ENCODE results near the gene CHRNB4.

Gene CHRNB4

DNA sequence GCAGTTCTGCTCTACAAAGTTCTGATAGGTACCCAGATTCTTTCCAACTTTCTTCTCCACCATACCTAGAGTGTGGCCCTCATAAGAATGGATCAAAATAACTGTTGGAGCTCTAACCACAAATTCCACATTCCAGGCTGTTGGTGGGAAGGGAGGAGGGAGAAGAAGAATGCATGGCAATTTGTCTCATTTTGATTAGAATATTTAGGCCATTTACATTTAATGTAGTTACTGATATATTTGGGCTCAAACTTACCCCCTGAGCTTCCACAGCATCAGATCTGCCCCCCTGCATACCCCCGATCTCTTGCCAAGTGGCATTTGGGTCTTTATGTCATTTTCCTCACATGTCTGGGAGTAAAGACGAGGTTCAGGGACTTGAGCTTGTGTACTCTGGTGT is 7.7 kb downstream of the CHRNB4 start:
- no peak for DNase-seq (ENCODE audit: low read depth in 2 of 2)

DNA sequence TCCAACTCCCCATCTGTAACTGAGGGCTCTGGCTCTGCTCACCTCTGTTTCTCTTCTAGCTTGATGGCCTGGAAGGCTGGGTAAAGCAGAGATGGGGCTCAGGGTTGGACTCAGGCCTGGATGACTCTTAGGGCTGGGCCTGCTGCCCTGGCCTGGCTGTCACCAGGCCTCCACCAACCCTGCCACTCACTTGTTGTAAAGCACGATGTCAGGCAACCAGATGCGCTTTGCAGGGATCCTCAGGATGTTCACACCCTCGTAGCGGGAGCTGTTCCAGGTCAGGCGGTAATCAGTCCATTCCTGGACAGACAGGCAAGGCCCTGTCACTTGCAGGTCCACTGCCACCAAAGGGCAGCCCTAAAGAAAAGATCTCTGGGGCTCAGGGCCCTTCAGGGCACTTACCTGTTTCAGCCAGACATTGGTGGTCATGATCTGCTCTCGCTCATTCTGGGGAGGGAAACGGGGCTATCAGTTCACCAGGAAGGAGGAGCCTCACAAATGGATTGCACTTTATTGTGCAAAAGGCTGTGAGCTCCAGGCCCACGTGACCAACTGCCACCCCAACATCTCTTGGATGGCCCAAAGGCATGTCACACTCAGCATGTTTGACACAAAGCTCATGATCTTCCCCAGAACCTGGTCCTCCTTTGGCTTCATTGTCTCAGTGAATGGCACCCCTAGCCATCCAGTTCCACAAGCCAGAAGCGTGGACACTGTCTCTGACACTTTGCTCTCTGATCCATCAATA is 9.9 kb downstream of the CHRNB4 start:
- DNase-seq (ENCODE audit: low read depth in 2 of 2) = no peak

DNA sequence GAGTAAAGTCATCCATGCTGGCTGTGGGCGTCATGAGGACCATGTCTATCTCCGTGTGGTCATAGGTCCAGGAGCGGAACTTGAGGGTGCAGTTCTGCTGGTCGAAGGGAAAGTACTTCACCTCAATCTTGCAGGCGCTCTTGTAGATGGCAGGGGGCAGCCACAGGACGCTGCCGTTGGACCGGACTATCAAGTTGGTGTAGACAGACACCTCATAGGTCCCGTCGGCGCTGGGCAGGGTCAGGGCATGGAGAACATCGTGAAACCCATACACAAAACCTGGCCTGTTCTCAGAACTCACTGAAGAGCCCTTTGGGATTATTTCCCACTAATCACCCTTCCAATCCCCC is 11.3 kb downstream of the CHRNB4 start:
- no peak for DNase-seq (ENCODE audit: low read depth in 2 of 2)

DNA sequence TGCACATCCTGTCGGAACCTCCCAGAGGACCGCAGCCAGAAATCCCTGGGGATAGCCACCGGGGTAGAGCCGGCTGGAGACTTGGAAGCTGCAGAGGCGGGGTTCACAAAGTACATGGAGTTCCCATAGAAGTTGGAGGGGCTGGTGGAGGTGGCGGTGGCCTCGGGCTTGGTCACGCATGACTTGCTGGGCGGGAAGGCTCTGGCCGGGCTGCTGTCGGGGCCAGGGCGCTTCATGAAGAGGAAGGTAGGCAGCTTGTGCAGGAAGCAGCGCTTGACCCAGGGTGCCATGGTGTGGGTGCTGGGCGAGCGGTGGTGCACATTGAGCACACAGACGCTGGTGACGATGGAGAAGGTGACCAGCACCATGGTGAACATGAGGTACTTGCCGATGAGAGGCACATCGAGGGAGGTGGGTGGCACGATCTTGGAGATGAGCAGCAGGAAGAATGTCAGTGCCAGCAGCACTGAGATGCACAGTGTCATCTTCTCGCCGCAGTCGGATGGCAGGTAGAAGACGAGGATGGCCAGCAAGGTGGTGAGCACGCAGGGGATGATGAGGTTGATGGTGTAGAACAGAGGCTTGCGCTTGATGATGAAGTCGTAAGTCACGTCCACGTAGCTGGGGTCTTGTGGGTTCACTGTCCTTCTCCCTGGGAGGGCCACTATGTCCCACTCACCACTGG is 11.8 kb downstream of the CHRNB4 start:
- no peak for DNase-seq (ENCODE audit: low read depth in 2 of 2)

DNA sequence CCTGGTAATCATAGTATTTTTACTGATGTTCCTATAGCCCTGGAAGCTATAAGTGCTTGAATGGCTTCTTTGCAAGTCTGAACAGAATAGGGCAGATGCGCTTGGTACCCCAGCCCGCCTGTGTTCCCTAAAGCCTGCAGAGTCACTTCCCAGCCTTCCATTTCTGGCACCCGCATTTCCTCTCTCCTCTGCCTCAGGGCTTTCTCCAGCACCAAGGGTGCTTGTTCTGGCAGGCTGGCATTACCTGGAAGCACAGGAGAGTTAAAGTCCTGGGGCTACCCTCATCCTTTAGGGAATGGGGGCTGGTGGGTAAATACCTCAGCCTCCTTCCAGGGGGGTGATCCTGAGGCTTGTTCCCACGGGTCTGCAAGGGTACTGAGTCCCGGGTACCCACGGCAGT is 12.8 kb downstream of the CHRNB4 start:
- no peak for DNase-seq (ENCODE audit: low read depth in 2 of 2)

DNA sequence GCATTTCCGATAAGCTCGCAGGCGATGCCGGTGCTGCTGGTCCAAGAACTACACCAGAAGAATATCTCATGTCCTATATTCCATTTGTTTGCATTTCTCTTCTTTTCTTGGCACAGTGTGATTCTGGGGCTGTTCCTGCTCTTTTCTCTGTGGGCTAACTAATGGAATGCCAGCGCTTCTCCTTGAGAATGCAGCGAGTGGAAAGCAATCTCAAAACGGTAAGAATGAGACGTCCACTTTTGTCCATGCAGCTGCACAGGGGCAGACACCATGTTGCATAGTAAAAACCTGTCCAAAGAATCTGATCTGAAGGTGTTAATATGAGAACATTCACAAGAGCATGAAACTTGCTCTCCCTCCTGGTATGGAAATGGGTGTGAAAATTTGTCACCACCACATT is 13.7 kb downstream of the CHRNB4 start:
- no peak for DNase-seq (ENCODE audit: low read depth in 2 of 2)

DNA sequence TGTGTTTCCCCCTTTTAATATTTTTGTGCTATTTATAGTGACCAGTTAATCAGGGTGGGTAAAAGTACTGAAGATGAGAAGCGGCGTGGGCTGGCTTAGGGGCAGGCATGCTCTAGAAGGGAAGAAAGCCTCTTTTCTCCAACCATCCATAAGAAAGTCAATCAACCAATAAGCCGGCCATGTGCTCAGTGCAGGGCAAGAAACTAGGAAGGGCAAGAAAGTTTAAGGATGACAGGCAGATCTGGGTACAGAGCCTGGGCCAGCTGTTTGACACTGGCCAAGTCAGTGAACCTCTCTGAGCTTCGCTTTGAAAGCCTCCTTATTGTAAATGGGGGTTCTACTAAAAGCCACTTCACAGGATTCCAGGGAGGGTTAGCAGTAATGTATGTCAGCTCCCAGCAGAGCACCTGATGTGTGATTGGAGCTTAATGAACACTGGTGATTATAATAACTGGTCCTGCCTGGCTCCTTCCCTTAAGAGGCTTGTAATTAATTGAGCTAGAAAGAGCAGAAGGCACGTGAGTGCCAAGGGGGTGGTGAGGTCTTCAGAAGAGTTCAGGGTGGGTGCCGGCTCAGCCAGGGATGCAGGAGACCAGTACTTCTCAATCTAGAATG is 14.5 kb downstream of the CHRNB4 start:
- DNase-seq (ENCODE audit: low read depth in 2 of 2) = no peak

DNA sequence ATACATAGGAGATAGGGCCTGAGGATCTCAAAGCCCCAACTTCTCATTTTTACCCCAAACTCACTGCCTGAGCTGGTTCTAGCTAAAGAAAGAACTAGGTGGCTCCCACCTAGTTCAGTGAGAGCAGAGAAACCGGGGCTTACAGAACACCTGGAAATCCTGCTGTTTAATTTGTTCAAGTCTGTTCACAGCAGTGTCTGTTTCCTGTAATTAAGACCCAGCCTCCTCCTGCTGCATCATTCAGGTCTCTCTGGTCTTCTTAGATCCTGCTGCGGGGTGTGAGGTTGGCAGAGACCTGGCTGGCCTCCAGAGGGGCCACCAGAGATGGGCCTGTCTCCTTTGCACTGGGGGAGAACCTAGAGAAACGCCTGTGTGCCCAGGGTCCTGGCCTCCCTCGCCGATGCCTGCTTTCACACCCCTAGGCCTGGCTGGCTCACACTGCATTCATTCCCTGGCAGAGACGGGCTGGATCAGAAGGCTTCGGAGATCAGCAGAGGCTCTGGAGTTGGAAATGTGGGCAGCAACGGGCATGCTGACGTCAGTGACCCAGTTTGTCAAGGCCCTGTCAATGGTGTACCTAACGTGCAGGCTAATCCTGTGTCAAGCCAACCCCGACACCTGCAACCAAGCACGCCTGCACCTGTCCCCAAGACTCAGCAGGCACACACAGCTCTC is 15.3 kb downstream of the CHRNB4 start:
- no peak for DNase-seq (ENCODE audit: low read depth in 2 of 2)

DNA sequence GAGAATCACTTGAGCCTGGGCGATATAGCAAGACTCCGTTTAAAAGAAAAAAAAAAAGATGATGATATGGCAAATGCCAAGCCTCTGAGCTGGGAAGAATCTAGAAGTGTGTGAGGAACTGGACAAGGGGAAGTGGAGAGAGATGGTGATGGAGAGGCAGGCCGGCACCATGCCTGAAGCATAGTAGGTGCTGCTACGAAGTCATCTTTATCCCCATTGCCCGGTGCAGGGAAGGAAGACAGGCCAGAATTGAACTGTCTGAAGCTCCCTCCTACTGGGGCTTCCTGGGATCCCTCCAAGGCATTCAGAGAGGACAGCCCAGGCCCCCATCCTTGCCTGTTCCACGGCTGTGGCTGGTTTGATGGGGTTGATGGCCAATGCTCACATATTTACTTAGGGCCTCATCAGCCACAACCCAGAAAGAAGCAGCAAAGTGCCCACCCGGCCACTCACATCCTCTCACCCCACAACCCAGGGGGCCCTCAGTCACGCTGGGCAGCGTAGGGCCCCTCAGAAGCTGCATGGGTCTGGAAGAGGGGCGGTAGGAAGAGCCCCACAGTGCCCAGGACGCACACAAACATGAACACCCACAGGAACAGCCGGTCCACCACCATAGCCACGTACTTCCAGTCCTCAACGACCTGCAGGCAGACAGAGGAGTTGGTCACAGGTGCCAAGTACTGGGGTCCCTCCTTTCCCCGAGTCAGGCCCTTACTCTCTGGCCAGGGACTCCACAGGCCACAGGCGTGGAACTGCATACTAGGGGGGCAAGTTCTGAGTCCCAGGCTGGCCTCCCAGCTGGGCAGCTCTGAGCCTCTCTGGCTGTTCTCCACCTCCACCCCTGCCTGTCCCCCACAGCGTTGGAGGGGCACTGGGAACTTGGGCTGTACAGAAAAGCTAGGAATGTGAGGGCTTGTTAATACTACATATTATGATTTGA is 16.1 kb downstream of the CHRNB4 start:
- no peak for DNase-seq (ENCODE audit: low read depth in 2 of 2)

DNA sequence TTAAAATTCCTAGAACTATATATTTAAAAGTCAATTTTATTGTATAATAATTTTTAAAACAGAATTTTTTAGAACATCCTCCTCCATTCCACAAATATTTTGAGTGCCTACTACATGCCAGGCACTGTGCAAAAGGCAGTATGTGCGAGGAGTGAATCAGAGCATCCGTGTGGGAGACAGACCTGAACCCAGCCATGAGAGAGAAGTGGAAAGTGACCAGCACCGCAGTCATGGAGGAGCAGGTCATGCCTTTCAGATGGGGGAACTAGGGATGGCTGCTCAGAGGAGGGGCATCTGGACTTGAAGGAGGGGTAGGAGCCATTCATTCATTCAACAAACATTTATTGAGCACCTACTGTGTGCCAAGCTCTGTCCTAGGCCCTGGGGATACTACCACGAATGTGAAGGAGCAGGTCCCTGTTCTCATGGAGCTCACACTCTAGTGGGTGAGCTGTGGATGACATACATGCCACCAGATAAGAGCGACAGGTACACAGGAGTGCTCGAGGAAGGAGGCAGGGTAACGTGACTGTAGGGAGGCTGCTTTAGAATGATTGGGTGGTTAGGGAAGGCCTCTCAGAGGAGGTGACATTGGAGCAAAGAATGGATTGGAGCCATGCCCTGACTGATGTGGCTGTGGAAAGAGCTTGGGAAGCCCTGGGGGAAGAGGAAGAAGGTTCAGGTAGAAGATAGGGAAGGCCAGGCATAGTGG is 17.1 kb downstream of the CHRNB4 start:
- DNase-seq (ENCODE audit: low read depth in 2 of 2) = no peak

DNA sequence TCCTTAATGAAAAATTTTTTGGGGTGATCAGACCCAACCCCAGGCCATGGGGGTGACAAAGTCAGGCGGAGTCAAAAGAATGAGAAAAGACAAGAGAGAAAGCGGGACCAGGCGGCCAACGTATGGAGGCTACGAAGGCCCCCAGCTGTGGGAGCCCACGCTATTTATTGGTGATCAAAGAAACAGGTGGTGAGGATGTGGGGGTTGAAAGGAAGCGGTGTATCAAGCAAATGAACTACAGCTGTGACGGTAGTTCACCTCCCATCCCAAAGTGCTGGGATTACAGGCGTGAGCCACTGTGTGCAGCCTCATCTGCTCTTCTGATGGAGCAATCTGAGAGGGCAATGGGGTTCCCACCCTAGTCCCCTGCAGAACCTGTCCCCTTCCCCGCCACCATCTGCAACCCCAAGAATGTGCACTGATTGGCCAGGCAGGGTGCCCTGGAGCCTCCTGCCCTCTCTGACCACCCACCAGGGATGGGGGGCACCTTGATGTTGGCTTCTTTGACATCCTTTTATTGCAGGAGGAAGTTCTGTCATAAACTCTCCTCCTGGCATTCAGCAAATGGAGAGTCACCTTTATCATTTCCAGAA is 19.1 kb downstream of the CHRNB4 start:
- DNase-seq (ENCODE audit: low read depth in 2 of 2) = no peak

DNA sequence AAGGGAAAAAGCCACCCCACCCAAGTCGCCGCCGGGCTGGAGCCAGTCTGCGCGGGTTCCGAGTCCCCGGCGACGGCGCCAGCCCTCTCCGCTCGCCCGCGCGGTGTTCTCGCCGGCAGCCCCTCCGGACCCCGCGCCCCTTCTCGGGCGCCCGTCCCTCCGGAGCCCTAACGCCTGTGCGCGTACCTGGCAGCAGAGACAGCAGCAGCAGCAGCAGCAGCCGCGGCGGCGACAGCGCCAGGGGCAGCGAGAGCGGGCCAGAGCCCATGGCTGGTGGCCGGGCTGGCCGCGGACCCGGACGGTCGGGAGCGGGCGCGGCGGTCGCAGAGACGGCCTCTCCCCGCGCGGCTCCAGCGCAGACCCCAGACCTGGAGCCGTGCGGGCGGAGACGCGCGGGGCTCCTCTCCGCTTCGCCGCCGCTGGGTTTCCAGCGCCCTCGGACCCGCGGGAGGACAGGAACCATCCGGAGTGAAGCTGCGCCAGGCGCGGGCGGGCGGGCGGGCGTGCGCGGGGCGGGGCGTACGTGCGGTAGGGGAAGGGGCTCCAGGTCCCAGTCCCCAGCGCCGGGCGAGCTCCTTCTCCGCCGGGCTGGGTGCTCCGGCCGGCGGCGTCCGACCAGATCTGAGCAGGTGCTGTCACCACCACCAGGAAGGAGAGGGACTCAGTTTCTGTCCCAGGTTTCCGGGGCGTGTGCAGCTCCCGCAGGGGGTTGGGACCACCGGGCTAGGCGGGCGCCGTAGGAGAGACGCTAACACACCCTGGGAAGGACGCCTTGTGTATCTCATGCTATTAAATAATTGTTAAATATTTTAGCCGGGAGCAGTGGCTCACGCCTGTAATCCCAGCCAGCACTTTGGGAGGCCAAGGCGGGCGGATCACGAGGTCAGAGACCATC is 20.2 kb downstream of the CHRNB4 start, which contains the start of gene CHRNA3:
Gene CHRNA3, minus strand, starts transcription at position 470 of the 895 bp plus-strand sequence. Its CDS starts 202 bp downstream, at position 268.
- DNase-seq (ENCODE audit: low read depth in 2 of 2) = no peak

DNA sequence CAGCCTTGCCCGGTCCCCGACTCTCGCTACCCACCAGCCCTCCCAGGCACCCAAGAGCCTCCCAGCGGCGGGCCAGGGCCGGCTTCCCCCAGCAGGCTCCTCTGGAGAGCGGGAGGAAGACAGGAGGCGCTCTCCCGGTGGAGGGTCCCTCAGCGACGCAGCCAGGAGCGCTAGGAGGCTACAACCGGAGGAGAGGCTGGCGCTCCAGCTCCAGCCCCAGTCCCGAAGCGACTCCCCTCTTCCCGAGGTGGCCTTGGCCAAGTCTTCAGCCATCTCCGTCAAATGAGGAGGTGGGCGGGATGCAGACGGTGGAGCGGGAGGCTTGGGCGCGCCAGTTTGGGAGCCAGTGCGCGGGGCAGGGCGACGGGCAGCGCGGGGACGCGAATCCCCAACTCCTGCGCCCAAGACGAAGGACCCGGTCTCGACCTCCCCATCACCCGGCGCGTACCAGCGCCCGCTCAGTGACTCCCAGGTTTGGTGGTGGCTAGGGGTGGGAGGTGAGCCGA is 20.9 kb downstream of the CHRNB4 start:
- DNase-seq (ENCODE audit: low read depth in 2 of 2) = no peak

DNA sequence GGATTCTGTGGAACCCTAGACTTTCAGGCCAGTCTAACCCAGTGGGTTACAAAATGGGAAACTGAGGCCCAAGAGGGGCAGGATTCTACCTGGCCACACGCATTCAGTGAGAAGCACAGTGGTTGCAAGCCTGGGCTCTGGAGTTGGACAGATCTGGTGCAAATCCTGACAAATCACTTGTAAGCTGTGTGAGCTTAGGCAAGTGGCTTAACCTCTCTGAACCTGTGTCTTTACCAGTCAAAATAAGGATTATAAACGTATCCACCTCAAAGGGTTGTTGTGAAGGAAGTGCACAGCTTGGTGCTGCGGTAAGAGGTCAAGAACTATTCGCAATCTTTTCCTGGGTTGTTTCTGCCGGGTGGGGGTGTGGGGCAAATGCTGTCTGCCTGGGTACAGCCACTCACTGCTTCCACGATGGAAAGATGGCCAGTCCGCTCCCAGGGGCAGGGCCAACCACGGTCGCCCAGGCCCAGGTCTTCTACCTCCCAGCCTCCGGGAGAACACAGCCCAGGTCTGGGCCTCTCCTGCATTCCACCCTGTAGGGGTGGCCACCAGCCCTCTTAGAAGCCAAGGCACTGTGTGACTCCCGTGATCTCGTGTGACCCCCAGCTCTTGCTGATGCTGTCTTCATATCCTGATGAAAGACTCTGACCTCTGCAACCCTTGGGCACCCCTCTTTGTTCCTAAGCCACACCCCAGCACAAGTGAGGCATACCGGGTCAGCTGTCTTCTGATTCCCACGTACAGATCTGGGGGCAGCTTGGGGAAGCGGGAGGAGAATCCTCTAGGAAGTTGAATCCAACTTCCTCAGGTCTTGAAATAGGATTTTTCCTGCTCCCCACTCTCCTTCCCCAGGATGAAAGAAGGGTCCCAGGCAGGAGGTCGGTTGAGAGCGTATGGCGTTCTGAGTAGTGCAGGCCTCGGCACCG is 21.7 kb downstream of the CHRNB4 start:
- DNase-seq (ENCODE audit: low read depth in 2 of 2) = no peak

DNA sequence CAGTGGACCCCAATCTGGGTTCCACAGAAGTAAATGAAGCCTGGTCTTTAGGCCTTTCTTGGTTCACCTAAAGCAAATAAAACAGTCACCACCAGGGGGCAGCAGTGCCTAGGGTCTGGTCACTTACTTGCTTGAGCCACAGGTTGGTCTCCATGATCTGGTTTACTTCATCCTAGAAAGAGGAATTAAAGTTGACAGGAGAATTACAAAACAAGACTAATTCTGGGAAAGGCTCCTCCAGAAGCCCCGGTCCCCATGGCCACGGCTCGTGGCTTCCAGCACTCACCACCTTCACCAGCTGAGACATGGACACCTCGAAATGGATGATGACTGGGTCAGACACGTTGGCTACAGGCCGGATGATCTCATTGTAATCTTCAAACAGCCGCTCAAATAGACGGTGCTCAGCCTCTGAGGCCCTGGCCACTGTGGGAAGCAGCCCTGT is 22.5 kb downstream of the CHRNB4 start:
- peak; percentile 40 to 74 for DNase-seq (ENCODE audit: low read depth in 2 of 2)

DNA sequence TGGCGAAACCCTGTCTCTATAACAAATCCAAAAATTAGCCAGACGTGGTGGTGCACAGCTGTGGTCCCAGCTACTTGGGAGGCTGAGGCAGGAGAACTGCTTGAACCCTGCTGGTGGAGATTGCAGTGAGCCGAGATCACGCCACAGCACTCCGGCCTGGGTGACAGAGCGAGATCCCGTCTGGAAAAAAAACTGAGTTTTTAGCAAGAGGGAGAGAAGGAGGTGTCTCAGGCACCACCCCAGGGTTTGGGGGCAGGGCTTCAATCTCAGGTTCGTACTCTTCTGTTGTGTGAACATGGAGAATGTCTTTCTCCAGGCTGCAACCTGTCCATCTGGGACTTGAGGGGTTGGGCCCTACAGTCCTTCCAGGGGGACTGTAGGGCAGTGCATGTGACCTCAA is 22.9 kb downstream of the CHRNB4 start:
- no peak for DNase-seq (ENCODE audit: low read depth in 2 of 2)

DNA sequence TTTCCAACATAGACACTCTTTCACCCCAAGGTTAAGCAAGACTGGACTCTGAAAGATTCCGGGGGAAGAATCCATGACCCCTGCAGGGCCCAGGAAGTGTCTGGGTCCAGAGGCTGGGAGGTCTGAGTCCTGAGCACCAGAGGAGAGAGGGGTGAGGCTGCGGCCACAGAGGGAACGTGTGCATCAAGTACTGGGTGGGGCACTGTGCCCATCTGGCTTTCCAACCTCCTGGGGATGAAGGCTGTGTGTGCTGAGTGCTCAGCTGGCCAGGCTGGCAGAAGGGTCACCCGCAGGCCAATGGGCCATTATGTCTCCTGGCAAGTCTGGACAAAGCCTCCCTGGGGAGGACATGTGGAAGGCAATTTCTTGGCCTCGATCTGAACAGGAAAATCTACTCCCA is 23.5 kb downstream of the CHRNB4 start:
- no peak for DNase-seq (ENCODE audit: low read depth in 2 of 2)

DNA sequence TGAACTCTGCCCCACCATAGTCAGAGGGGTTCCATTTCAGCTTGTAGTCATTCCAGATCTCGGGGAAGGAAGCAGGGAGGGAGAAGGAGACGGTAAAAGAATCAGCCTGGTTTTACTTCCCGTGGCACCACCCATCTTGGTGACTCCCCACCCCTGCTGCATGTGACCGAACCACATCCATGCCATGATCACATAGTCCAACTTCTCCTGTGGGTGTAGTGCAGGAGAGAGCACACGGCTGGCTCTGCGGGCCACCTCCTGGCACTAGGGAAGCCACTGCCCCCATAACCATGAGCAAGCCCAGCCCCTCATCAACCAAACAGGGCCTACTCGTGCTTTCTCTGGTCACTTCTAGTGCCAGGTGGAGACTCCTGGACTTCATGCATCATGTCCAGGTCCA is 23.9 kb downstream of the CHRNB4 start:
- no peak for DNase-seq (ENCODE audit: low read depth in 2 of 2)
